Naive thymus-derived CD8-positive, alpha-beta T cell (primary cell): Measurements from ENCODE around the gene GPR3. TPM values are rescaled to one million over a fixed set of nuclear protein-coding genes. Genes with fewer than 3 reads are reported as not detected.

Source experiments
- ATAC-seq, 2 donors: fragments of 150-1000 bp; cut with Tn5 transposase in 1 of 2; sonication (Bioruptor Pico), chemical (Tn5 transposase) in 1 of 2; 1 replicate in 1 of 2; 2 replicates in 1 of 2; pipeline ENCODE4 v1.10.0; 2021; ENCODE audit warnings: mild to moderate bottlenecking in 2 of 2, moderate library complexity in 2 of 2
- POLR2A ChIA-PET: fragments of 350-600 bp; sonication (Branson Sonifier 250); formaldehyde crosslinking; loops from one replicate; lab custom pipeline; 2021; ENCODE audit warnings: antibody characterized with exemption; lab: Charles Lee
- DNase-seq, 10 donors: peaks; one replicate each; pipeline versions ENCODE4 v3.0.0 to v3.0.0-alpha.2; 2020 to 2022
- H3K27ac Mint-ChIP-seq, 10 donors: one replicate each; pipeline ENCODE4 v1.8.0; 2020 to 2022; ENCODE audit warnings: mild to moderate bottlenecking in 10 of 10, mixed read lengths in 10 of 10, moderate library complexity in 4 of 10, inconsistent platforms in 1 of 10
- H3K27me3 Mint-ChIP-seq, 5 donors: one replicate each; pipeline ENCODE4 v1.8.0; 2021 to 2022; ENCODE audit warnings: mixed read lengths in 5 of 5
- H3K36me3 Mint-ChIP-seq, 3 donors: one replicate each; pipeline ENCODE4 v1.8.0; 2020 to 2022; ENCODE audit warnings: mixed read lengths in 3 of 3, mild to moderate bottlenecking in 2 of 3, inconsistent platforms in 1 of 3
- H3K4me1 Mint-ChIP-seq, 4 donors: one replicate each; pipeline ENCODE4 v1.8.0; 2021 to 2022; ENCODE audit warnings: mixed read lengths in 4 of 4
- H3K4me3 Mint-ChIP-seq, 10 donors: one replicate each; pipeline ENCODE4 v1.8.0; 2020 to 2022; ENCODE audit warnings: mild to moderate bottlenecking in 10 of 10, mixed read lengths in 10 of 10, moderate library complexity in 6 of 10, inconsistent platforms in 1 of 10
- H3K9me3 Mint-ChIP-seq, 9 donors: one replicate each; pipeline ENCODE4 v1.8.0; 2020 to 2022; ENCODE audit warnings: mixed read lengths in 9 of 9, mild to moderate bottlenecking in 3 of 9, inconsistent platforms in 1 of 9, moderate library complexity in 1 of 9
- polyA plus RNA-seq, 3 donors: library from polyadenylated mRNA; unstranded; fragments of 300-500 nt; fragmentation: Illumina TruSeq; gene quantifications; one replicate each; pipeline ENCODE4 v1.2.3, GENCODE V29; 2021
- total RNA-seq, 8 experiments: library from RNA in 2 of 8; stranded (reverse) in 2 of 8; gene quantifications; one replicate each; pipeline ENCODE4 v1.2.3 and lab custom pipeline; 2021 to 2026

Gene GPR3
- total RNA-seq (not detected), polyA plus RNA-seq (under 1 TPM in 2 of 3 donors, not detected in 1; 0.10 to 0.28 TPM), total RNA-seq (lab: John Stamatoyannopoulos, UW) (0 to 1.3 (median 0.61) reads per million in 6 experiments)

- Mint-ChIP-seq H3K4me1 (peaks cover 18 to 30% (median 23%) of the 10 kb centered on the region in 4 donors), H3K4me3 (peak within 1 kb of the TSS; percentile 77 to 94 (median 88)), H3K9me3 (no peaks in the 10 kb centered on the region), H3K36me3 (no peaks in the 10 kb centered on the region), H3K27ac (peak within 1 kb of the TSS in 9 of 10 donors; percentile 53 to 95 (median 89)), H3K27me3 (peaks cover 0 to 7% (median 3%) of the 10 kb centered on the region in 5 donors)
- ATAC-seq, result peak; percentile 89 to 92
- peak; percentile 77 to 95 (median 90) for DNase-seq
- POLR2A ChIA-PET, result interaction anchor here (0.7 to 1.3 kb wide), 4 partner anchors 57 to 271 kb away, joined by 3 to 4 read pairs (median 3); no protein-coding TSS in a partner anchor
Observed at GRCh38 chr1:27392096-27392777, at the start of gene GPR3. Gene GPR3 (plus strand): TSS chr1:27392622. CDS start chr1:27393799, 1,177 bp downstream.

- Mint-ChIP-seq H3K27ac (peak overlapping the region; percentile 89 to 98 (median 96)), H3K36me3 (peaks cover 0 to 23% (median 4%) of the 10 kb centered on the region in 3 donors), H3K4me1 (peaks cover 32 to 73% (median 64%) of the 10 kb centered on the region in 4 donors), H3K27me3 (no peaks in the 10 kb centered on the region), H3K9me3 (no peaks in the 10 kb centered on the region), H3K4me3 (peak overlapping the region; percentile 87 to 100 (median 96))
- DNase-seq (peak; percentile 58 to 92 (median 78)), ATAC-seq (peak; percentile 77 to 82)
- POLR2A ChIA-PET, result interaction anchor here (0.7 to 10.3 kb wide), 11 partner anchors 7 to 329 kb away, joined by 3 to 142 read pairs (median 5); partner anchors contain the start of genes IFI6 and MAP3K6
Observed at GRCh38 chr1:27342778-27343638, 49.4 kb upstream of the GPR3 start.

GRCh38 chr1:27343639-27344025 lies 48.8 kb upstream of the GPR3 start:
- POLR2A ChIA-PET, result interaction anchor here (1.2 to 10.3 kb wide), 3 partner anchors 8 to 180 kb away, joined by 3 to 142 read pairs (median 7); no protein-coding TSS in a partner anchor
- H3K36me3 Mint-ChIP-seq, result peaks cover 0 to 26% (median 3%) of the 10 kb centered on the region in 3 donors
- H3K4me3 Mint-ChIP-seq, result peak overlapping the region; percentile 87 to 100 (median 96)
- no peak for DNase-seq
- H3K9me3 Mint-ChIP-seq, result no peaks in the 10 kb centered on the region
- peaks cover 32 to 73% (median 63%) of the 10 kb centered on the region in 4 donors for H3K4me1 Mint-ChIP-seq
- peak overlapping the region; percentile 89 to 98 (median 96) for H3K27ac Mint-ChIP-seq
- no peaks in the 10 kb centered on the region for H3K27me3 Mint-ChIP-seq
- no peak for ATAC-seq

- ATAC-seq (no peak), DNase-seq (no peak)
- POLR2A ChIA-PET, result interaction anchor here (0.6 to 10.3 kb wide), 4 partner anchors 9 to 967 kb away, joined by 3 to 142 read pairs (median 4); no protein-coding TSS in a partner anchor
- no peaks in the 10 kb centered on the region for H3K9me3 Mint-ChIP-seq
- H3K27me3 Mint-ChIP-seq, result no peaks in the 10 kb centered on the region
- peak overlapping the region in 5 of 10 donors; percentile 39 to 86 (median 62) for H3K4me3 Mint-ChIP-seq
- peaks cover 21 to 60% (median 51%) of the 10 kb centered on the region in 4 donors for H3K4me1 Mint-ChIP-seq
- H3K36me3 Mint-ChIP-seq, result peaks cover 0 to 30% (median 2%) of the 10 kb centered on the region in 3 donors
- peak overlapping the region in 4 of 10 donors; percentile 34 to 80 (median 72) for H3K27ac Mint-ChIP-seq
Observed at GRCh38 chr1:27345272-27345671, 47.1 kb upstream of the GPR3 start.

GRCh38 chr1:27346357-27346756 lies 46.1 kb upstream of the GPR3 start:
- Mint-ChIP-seq H3K27me3 (no peaks in the 10 kb centered on the region), H3K4me3 (peak overlapping the region in 7 of 10 donors; percentile 4 to 66 (median 39)), H3K36me3 (peaks cover 0 to 30% (median 2%) of the 10 kb centered on the region in 3 donors), H3K27ac (peak overlapping the region in 5 of 10 donors; percentile 57 to 87 (median 74)), H3K4me1 (peaks cover 18 to 53% (median 41%) of the 10 kb centered on the region in 4 donors), H3K9me3 (no peaks in the 10 kb centered on the region)
- ATAC-seq (no peak), DNase-seq (no peak)
- POLR2A ChIA-PET, result interaction anchor here (0.7 to 10.3 kb wide), 4 partner anchors 10 to 1368 kb away, joined by 4 to 142 read pairs (median 6); partner anchors contain the start of genes MAP3K6 and TMEM222

GRCh38 chr1:27346991-27347624 lies 45.3 kb upstream of the GPR3 start:
- POLR2A ChIA-PET, result interaction anchor here (0.5 to 10.3 kb wide), 4 partner anchors 9 to 24 kb away, joined by 4 to 142 read pairs (median 6); partner anchors contain the start of genes MAP3K6 and TMEM222

GRCh38 chr1:27348861-27349783 lies 43.3 kb upstream of the GPR3 start:
- no peaks in the 10 kb centered on the region for H3K9me3 Mint-ChIP-seq
- DNase-seq (peak in 7 of 10 donors; percentile 15 to 47 (median 30)), ATAC-seq (peak; percentile 62 to 93)
- H3K4me3 Mint-ChIP-seq, result peak overlapping the region in 9 of 10 donors; percentile 43 to 73 (median 64)
- POLR2A ChIA-PET, result interaction anchor here (0.7 to 2.8 kb wide), 5 partner anchors 8 to 260 kb away, joined by 3 to 14 read pairs (median 6); partner anchors contain the start of gene SYTL1
- peaks cover 10 to 30% (median 28%) of the 10 kb centered on the region in 4 donors for H3K4me1 Mint-ChIP-seq
- peak overlapping the region in 4 of 10 donors; percentile 31 to 76 (median 69) for H3K27ac Mint-ChIP-seq
- peaks cover 0 to 39% (median 2%) of the 10 kb centered on the region in 3 donors for H3K36me3 Mint-ChIP-seq
- no peaks in the 10 kb centered on the region for H3K27me3 Mint-ChIP-seq

More at GRCh38 chr1:27346991-27347624, 45.3 kb upstream of the GPR3 start:
- H3K9me3 Mint-ChIP-seq, result no peaks in the 10 kb centered on the region
- peak overlapping the region in 5 of 10 donors; percentile 27 to 80 (median 56) for H3K27ac Mint-ChIP-seq
- peak overlapping the region in 1 of 10 donors; percentile 15 for H3K4me3 Mint-ChIP-seq
- peaks cover 0 to 36% (median 2%) of the 10 kb centered on the region in 3 donors for H3K36me3 Mint-ChIP-seq
- no peaks in the 10 kb centered on the region for H3K27me3 Mint-ChIP-seq
- H3K4me1 Mint-ChIP-seq, result peaks cover 18 to 48% (median 38%) of the 10 kb centered on the region in 4 donors
- DNase-seq (no peak), ATAC-seq (no peak)

- Mint-ChIP-seq H3K9me3 (no peaks in the 10 kb centered on the region), H3K4me1 (peaks cover 7 to 24% (median 22%) of the 10 kb centered on the region in 4 donors), H3K27ac (peak overlapping the region in 1 of 10 donors; percentile 44), H3K36me3 (peaks cover 0 to 37% (median 2%) of the 10 kb centered on the region in 3 donors), H3K27me3 (no peaks in the 10 kb centered on the region), H3K4me3 (peak overlapping the region in 3 of 10 donors; percentile 13 to 62 (median 54))
- POLR2A ChIA-PET, result interaction anchor here (0.7 to 2.8 kb wide), 5 partner anchors 8 to 259 kb away, joined by 3 to 14 read pairs (median 6); partner anchors contain the start of gene SYTL1
- peak in 1 of 2 donors; percentile 58 for ATAC-seq
- no peak for DNase-seq
Observed at GRCh38 chr1:27349784-27350662, 42.4 kb upstream of the GPR3 start.

- H3K9me3 Mint-ChIP-seq, result no peaks in the 10 kb centered on the region
- H3K27ac Mint-ChIP-seq, result peak overlapping the region in 2 of 10 donors; percentile 18 to 27
- peak overlapping the region in 2 of 10 donors; percentile 13 to 54 for H3K4me3 Mint-ChIP-seq
- peaks cover 0 to 29% (median 0%) of the 10 kb centered on the region in 3 donors for H3K36me3 Mint-ChIP-seq
- no peaks in the 10 kb centered on the region for H3K27me3 Mint-ChIP-seq
- ATAC-seq, result no peak
- DNase-seq, result no peak
- POLR2A ChIA-PET, result interaction anchor here (2.5 to 9.7 kb wide), 3 partner anchors 7 to 10 kb away, joined by 13 to 142 read pairs (median 14); partner anchors contain the start of gene SYTL1
- peaks cover 11 to 26% (median 24%) of the 10 kb centered on the region in 4 donors for H3K4me1 Mint-ChIP-seq
Observed at GRCh38 chr1:27350663-27351540, 41.5 kb upstream of the GPR3 start.
